GM12878 (cell line): ENCODE results near the gene LTBP3. TPM values are rescaled to one million over a fixed set of nuclear protein-coding genes. Genes with fewer than 3 reads are reported as not detected.

Experiments used
- ATAC-seq: fragments of 200-7000 bp; cut with Tn5 transposase; 3 replicates; pipeline ENCODE4 v1.9.1; 2020; ENCODE audit warnings: mild to moderate bottlenecking, moderate library complexity
- BruUV-seq: library from RNA; stranded (reverse); fragments of 400-500 nt; replicated peaks from 2 replicates; lab custom pipeline; 2021; lab: Mats Ljungman, UMichigan
- CTCF ChIA-PET: fragments of 300-600 bp; sonication (Branson Sonifier 250); formaldehyde crosslinking; extraction: SDS; loops from one replicate; lab custom pipeline; 2021; ENCODE audit warnings: inconsistent platforms; lab: Yijun Ruan, JAX
- POLR2A ChIA-PET: fragments of 350-600 bp; formaldehyde crosslinking; extraction: SDS; loops from one replicate; lab custom pipeline; 2021; ENCODE audit warnings: inconsistent platforms; lab: Charles Lee
- RAD21 ChIA-PET: fragments of 300-600 bp; sonication (Branson Sonifier 250); formaldehyde crosslinking; loops from one replicate; lab custom pipeline; 2023; ENCODE audit warnings: antibody characterized with exemption; ENCODE audit not compliant: unreplicated experiment; lab: Charles Lee
- SMC1A ChIA-PET: fragments of 300-600 bp; sonication (Branson Sonifier 250); formaldehyde crosslinking; loops from one replicate; lab custom pipeline; 2023; ENCODE audit not compliant: unreplicated experiment, uncharacterized antibody; lab: Charles Lee
- DNase-seq: peaks from one replicate; pipeline ENCODE4 v3.0.0-alpha.2; 2011; ENCODE audit warnings: low read depth, low spot score
- FAIRE-seq: peaks from 3 replicates; lab custom pipeline; 2011; peaks lifted over from hg19 to GRCh38; lab: Jason Lieb, UNC
- H2AFZ ChIP-seq: 2 replicates; pipeline ENCODE4 v1.6.0; 2011; ENCODE audit warnings: low read depth, low read length, control low read depth; ENCODE audit not compliant: control insufficient read depth
- H3K27ac ChIP-seq: 2 replicates; pipeline ENCODE4 v1.5.1; 2011; ENCODE audit warnings: control low read depth; ENCODE audit not compliant: control insufficient read depth, insufficient read depth
- H3K27me3 ChIP-seq, 2 experiments: replicated peaks in 1 of 2; 2 replicates each; pipeline versions ENCODE4 v1.6.0 to v1.6.1; 2011; ENCODE audit warnings: low read length in 1 of 2; ENCODE audit not compliant: control insufficient read depth in 2 of 2, insufficient read depth in 2 of 2
- H3K36me3 ChIP-seq, 2 experiments: 2 replicates each; pipeline ENCODE4 v1.5.1; 2011; ENCODE audit warnings: low read length in 1 of 2; ENCODE audit not compliant: control insufficient read depth in 2 of 2, insufficient read depth in 2 of 2
- H3K4me1 ChIP-seq: 2 replicates; pipeline ENCODE4 v1.6.1; 2011; ENCODE audit warnings: mild to moderate bottlenecking, low read length, moderate library complexity, mixed read lengths; ENCODE audit not compliant: control insufficient read depth, insufficient read depth
- H3K4me2 ChIP-seq: 2 replicates; pipeline ENCODE4 v1.6.0; 2011; ENCODE audit warnings: control low read depth; ENCODE audit not compliant: control insufficient read depth, insufficient read depth
- H3K4me3 ChIP-seq: fragments of 200-600 bp; sonication (generic); 2 replicates; pipeline ENCODE4 v1.5.1; 2016
- H3K79me2 ChIP-seq: 2 replicates; pipeline ENCODE4 v1.6.0; 2011; ENCODE audit warnings: low read length; ENCODE audit not compliant: control insufficient read depth, insufficient read depth
- H3K9ac ChIP-seq: 2 replicates; pipeline ENCODE4 v1.8.0; 2011; ENCODE audit warnings: low read length, control low read depth, mixed read lengths; ENCODE audit not compliant: control insufficient read depth, insufficient read depth
- H3K9me3 ChIP-seq: replicated peaks from 3 replicates; pipeline ENCODE4 v1.5.1; 2011; ENCODE audit warnings: mild to moderate bottlenecking, low read length; ENCODE audit not compliant: control insufficient read depth, insufficient read depth
- H4K20me1 ChIP-seq: 2 replicates; pipeline ENCODE4 v1.6.0; 2011; ENCODE audit not compliant: control insufficient read depth, insufficient read depth
- CREB1 ChIP-seq: IDR thresholded peaks from 2 replicates; pipeline ENCODE4 v1.6.1; 2012; ENCODE audit warnings: low read depth, mild to moderate bottlenecking, inconsistent platforms
- EZH2 ChIP-seq: IDR thresholded peaks from 2 replicates; pipeline ENCODE4 v1.6.1; 2012; ENCODE audit warnings: low read depth, mild to moderate bottlenecking, control low read depth, inconsistent platforms, low read length, borderline replicate concordance; ENCODE audit not compliant: control insufficient read depth
- FOS ChIP-seq: IDR thresholded peaks from 3 replicates; pipeline ENCODE4 v1.6.1; 2011; ENCODE audit warnings: borderline replicate concordance; ENCODE audit not compliant: insufficient read length; ENCODE audit errors: extremely low read depth
- IKZF1 ChIP-seq: fragments of 450-650 bp; conservative IDR thresholded peaks from 2 replicates; pipeline ENCODE4 v1.6.1; 2017; ENCODE audit warnings: antibody characterized with exemption, mild to moderate bottlenecking
- IRF4 ChIP-seq: IDR thresholded peaks from 2 replicates; pipeline ENCODE4 v1.6.1; 2011; ENCODE audit warnings: low read depth, low read length
- MTA3 ChIP-seq: IDR thresholded peaks from 2 replicates; pipeline ENCODE4 v1.6.1; 2012; ENCODE audit warnings: low read length, inconsistent platforms, borderline replicate concordance
- NFYA ChIP-seq: IDR thresholded peaks from 2 replicates; pipeline ENCODE4 v1.6.1; 2011; ENCODE audit warnings: low read depth, mild to moderate bottlenecking, low read length, improper control_type of control experiment, borderline replicate concordance
- RUNX3 ChIP-seq: IDR thresholded peaks from 2 replicates; pipeline ENCODE4 v1.6.1; 2012; ENCODE audit warnings: low read length, inconsistent platforms
- SP1 ChIP-seq: IDR thresholded peaks from one replicate; pipeline ENCODE4 v1.6.1; 2011; ENCODE audit warnings: low read depth, low read length
- STAT1 ChIP-seq: fragments of 450-650 bp; conservative IDR thresholded peaks from 2 replicates; pipeline ENCODE4 v1.6.1; 2014; ENCODE audit warnings: antibody characterized with exemption, mild to moderate bottlenecking
- TCF12 ChIP-seq: IDR thresholded peaks from 2 replicates; pipeline ENCODE4 v1.6.1; 2011; ENCODE audit warnings: low read depth, mild to moderate bottlenecking, low read length
- ZNF622 ChIP-seq: fragments of 450-650 bp; IDR thresholded peaks from 2 replicates; pipeline ENCODE4 v1.6.1; 2017; ENCODE audit warnings: mild to moderate bottlenecking, inconsistent platforms
- WGBS: methylation state at CpG from one replicate; pipeline ENCODE4 v1.1.6; 2016; ENCODE audit warnings: low lambda C conversion rate; ENCODE audit not compliant: insufficient replicate concordance, insufficient coverage; ENCODE audit errors: missing lambda C conversion rate; 5-methylcytosine and 5-hydroxymethylcytosine counted together
- in situ Hi-C: fragments of 300-500 bp; cut with MboI; formaldehyde crosslinking; loops from 9 replicates; pipeline ENCODE4 v1.14.3; 2018; ENCODE audit warnings: mixed read lengths
- intact Hi-C: fragments of 100-400 bp; cut with micrococcal nuclease; formaldehyde crosslinking; loops from one replicate; pipeline ENCODE4 v1.14.2; 2022; ENCODE audit not compliant: unreplicated experiment
- polyA plus RNA-seq, 11 experiments: library from polyadenylated mRNA; depleted of rRNA in 4 of 11; unstranded in 6 of 11; stranded (reverse) in 5 of 11; fragments of >200 nt; fragmentation: Nextera tagmentation in 4 of 11; fragmentation: Illumina TruSeq in 1 of 11; extraction: Ambion mirVana in 4 of 11; extraction: Trizol in 1 of 11; gene quantifications; 1 replicate in 1 of 11; 2 replicates in 10 of 11; pipeline versions ENCODE4 v1.2.1 to v1.2.3, GENCODE V29; 2011 to 2016; ENCODE audit warnings: inconsistent platforms in 2 of 11, missing spikeins in 2 of 11, low read depth in 1 of 11
- total RNA-seq, 4 experiments: library from RNA; depleted of rRNA in 3 of 4; stranded (reverse); fragments of >200 nt in 3 of 4; fragmentation: Illumina TruSeq in 1 of 4; extraction: Trizol in 1 of 4; gene quantifications; 2 replicates each; pipeline versions ENCODE4 v1.2.1 to v1.2.3, GENCODE V29; 2013 to 2021
- TF ChIP-seq, protein P1 (sequence below): fragments of 450-650 bp; conservative IDR thresholded peaks from 2 replicates; pipeline ENCODE4 v1.6.1; 2017; ENCODE audit warnings: mild to moderate bottlenecking, moderate library complexity
- TF ChIP-seq, protein P2 (sequence below): IDR thresholded peaks from 2 replicates; pipeline ENCODE4 v1.6.1; 2012; ENCODE audit warnings: low read depth, low read length, improper control_type of control experiment
- TF ChIP-seq, protein P3 (sequence below): fragments of 150-350 bp; IDR thresholded peaks from 2 replicates; pipeline ENCODE4 v1.6.1; 2016; ENCODE audit warnings: low read depth, low read length
- TF ChIP-seq, protein P4 (sequence below), 3 experiments: IDR thresholded peaks in 2 of 3; conservative IDR thresholded peaks in 1 of 3; 2 replicates each; pipeline ENCODE4 v1.5.1; 2011; ENCODE audit warnings: low read depth in 3 of 3, low read length in 3 of 3, mild to moderate bottlenecking in 3 of 3, control low read depth in 2 of 3, moderate library complexity in 2 of 3, inconsistent platforms in 1 of 3, mixed read lengths in 1 of 3; ENCODE audit not compliant: control insufficient read depth in 2 of 3, insufficient read depth in 1 of 3; ENCODE audit errors: extremely low read depth in 1 of 3

LTBP3 gene
- total and polyA plus RNA-seq, 10 of the 15 experiments (the other 5 are each of a cell fraction or from before 2014, with no cell fraction given) = 2.2 to 12.2 (median 6.2) TPM; not detected in 2

DNA sequence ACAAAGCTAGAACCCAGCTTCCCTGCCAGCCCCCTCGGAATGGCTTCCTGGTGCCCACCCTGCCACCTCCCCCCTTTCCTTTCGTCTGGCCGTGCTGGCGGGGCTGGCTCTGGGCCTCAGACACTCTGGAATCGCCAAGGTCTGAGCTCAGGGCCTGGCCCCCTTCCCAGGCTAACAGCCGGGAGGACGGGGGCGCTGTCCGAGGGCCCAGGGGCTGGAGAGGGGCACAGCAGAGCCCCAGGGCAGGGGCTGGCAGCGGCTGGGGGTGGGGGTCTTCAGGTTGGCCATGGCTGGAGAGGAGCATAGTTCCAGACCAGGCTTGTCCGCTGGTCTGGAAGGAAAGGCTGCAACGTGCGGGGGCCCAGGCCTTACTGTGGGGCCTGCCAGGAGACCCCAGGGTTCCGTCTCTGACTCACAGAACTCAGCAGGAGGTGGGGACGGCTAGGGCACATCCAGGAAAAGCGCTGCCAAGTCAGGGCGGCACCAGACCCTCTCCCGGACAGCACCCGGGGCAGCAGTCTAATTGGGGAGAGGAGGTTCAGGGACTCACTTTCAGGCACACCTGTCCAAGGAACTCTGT, 861 bp upstream of the LTBP3 start:
- Histone ChIP-seq H3K4me3 (no peak overlapping the region), H3K9ac (no peak overlapping the region), H3K36me3 (no peaks in the 10 kb centered on the region), H3K27ac (no peak overlapping the region), H3K27me3 (no peaks in the 10 kb centered on the region; a peak in 2 of 4 replicates), H3K4me2 (no peak overlapping the region), H3K79me2 (no peaks in the 10 kb centered on the region), H3K9me3 (no peaks in the 10 kb centered on the region), H3K4me1 (no peaks in the 10 kb centered on the region), H2AFZ (no peak overlapping the region; the same call in 1 of the 2 replicates), H4K20me1 (no peaks in the 10 kb centered on the region)
- FAIRE-seq (no peak), DNase-seq (no peak), ATAC-seq (no peak)
- in situ Hi-C loops (no loop called here), intact Hi-C loops (no loop called here)
- ChIA-PET SMC1A (no interaction called here), CTCF (interaction anchor here (1.2 to 2.0 kb wide), 2 partner anchors 17 to 19 kb away, joined by 3 to 6 read pairs; no protein-coding TSS in a partner anchor), POLR2A (interaction anchor here (1.1 kb wide), 1 partner anchor 12 kb away, joined by 3 read pairs; the partner anchor contains the start of gene ZNRD2), RAD21 (interaction anchor here (1.1 kb wide), 1 partner anchor 11 kb away, joined by 3 read pairs; the partner anchor contains the start of gene ZNRD2)
- no TSS peak for BruUV-seq
- 70% methylated on average over 17 of the region's 19 CpGs for WGBS
- TF ChIP-seq NFYA = no peak
- TF ChIP-seq RUNX3 = no peak
- TF ChIP-seq TCF12 = no peak
- no peak for TF ChIP-seq SP1
- no peak for TF ChIP-seq IRF4
- TF ChIP-seq, protein P1, sequence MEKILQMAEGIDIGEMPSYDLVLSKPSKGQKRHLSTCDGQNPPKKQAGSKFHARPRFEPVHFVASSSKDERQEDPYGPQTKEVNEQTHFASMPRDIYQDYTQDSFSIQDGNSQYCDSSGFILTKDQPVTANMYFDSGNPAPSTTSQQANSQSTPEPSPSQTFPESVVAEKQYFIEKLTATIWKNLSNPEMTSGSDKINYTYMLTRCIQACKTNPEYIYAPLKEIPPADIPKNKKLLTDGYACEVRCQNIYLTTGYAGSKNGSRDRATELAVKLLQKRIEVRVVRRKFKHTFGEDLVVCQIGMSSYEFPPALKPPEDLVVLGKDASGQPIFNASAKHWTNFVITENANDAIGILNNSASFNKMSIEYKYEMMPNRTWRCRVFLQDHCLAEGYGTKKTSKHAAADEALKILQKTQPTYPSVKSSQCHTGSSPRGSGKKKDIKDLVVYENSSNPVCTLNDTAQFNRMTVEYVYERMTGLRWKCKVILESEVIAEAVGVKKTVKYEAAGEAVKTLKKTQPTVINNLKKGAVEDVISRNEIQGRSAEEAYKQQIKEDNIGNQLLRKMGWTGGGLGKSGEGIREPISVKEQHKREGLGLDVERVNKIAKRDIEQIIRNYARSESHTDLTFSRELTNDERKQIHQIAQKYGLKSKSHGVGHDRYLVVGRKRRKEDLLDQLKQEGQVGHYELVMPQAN = no peak
- no peak for TF ChIP-seq STAT1
- no peak for TF ChIP-seq FOS
- TF ChIP-seq, protein P2, sequence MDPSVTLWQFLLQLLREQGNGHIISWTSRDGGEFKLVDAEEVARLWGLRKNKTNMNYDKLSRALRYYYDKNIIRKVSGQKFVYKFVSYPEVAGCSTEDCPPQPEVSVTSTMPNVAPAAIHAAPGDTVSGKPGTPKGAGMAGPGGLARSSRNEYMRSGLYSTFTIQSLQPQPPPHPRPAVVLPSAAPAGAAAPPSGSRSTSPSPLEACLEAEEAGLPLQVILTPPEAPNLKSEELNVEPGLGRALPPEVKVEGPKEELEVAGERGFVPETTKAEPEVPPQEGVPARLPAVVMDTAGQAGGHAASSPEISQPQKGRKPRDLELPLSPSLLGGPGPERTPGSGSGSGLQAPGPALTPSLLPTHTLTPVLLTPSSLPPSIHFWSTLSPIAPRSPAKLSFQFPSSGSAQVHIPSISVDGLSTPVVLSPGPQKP = no peak
- TF ChIP-seq, protein P3, sequence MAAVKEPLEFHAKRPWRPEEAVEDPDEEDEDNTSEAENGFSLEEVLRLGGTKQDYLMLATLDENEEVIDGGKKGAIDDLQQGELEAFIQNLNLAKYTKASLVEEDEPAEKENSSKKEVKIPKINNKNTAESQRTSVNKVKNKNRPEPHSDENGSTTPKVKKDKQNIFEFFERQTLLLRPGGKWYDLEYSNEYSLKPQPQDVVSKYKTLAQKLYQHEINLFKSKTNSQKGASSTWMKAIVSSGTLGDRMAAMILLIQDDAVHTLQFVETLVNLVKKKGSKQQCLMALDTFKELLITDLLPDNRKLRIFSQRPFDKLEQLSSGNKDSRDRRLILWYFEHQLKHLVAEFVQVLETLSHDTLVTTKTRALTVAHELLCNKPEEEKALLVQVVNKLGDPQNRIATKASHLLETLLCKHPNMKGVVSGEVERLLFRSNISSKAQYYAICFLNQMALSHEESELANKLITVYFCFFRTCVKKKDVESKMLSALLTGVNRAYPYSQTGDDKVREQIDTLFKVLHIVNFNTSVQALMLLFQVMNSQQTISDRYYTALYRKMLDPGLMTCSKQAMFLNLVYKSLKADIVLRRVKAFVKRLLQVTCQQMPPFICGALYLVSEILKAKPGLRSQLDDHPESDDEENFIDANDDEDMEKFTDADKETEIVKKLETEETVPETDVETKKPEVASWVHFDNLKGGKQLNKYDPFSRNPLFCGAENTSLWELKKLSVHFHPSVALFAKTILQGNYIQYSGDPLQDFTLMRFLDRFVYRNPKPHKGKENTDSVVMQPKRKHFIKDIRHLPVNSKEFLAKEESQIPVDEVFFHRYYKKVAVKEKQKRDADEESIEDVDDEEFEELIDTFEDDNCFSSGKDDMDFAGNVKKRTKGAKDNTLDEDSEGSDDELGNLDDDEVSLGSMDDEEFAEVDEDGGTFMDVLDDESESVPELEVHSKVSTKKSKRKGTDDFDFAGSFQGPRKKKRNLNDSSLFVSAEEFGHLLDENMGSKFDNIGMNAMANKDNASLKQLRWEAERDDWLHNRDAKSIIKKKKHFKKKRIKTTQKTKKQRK = no peak
- TF ChIP-seq, protein P4, sequence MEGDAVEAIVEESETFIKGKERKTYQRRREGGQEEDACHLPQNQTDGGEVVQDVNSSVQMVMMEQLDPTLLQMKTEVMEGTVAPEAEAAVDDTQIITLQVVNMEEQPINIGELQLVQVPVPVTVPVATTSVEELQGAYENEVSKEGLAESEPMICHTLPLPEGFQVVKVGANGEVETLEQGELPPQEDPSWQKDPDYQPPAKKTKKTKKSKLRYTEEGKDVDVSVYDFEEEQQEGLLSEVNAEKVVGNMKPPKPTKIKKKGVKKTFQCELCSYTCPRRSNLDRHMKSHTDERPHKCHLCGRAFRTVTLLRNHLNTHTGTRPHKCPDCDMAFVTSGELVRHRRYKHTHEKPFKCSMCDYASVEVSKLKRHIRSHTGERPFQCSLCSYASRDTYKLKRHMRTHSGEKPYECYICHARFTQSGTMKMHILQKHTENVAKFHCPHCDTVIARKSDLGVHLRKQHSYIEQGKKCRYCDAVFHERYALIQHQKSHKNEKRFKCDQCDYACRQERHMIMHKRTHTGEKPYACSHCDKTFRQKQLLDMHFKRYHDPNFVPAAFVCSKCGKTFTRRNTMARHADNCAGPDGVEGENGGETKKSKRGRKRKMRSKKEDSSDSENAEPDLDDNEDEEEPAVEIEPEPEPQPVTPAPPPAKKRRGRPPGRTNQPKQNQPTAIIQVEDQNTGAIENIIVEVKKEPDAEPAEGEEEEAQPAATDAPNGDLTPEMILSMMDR (IDR thresholded peaks at IDR 0.05 in 2 of 3, conservative IDR thresholded peaks at IDR 0.05 in 1 of 3; ENCODE audit: control insufficient read depth in 2 of 3, extremely low read depth in 1 of 3, insufficient read depth in 1 of 3, low read depth in 3 of 3, low read length in 3 of 3) = no peak
- TF ChIP-seq MTA3 = no peak
- TF ChIP-seq CREB1 = no peak
- TF ChIP-seq ZNF622 = no peak
- no peak for TF ChIP-seq EZH2
- TF ChIP-seq IKZF1 = no peak
